Spinal cord (tissue), 10 donors: ENCODE measurements around the gene PPP1R18. TPM values are rescaled to one million over a fixed set of nuclear protein-coding genes. Genes with fewer than 3 reads are reported as not detected.
A peak's percentile ranks its signal among the peaks of the same experiment; 100 is the strongest.

ENCODE experiments used
- DNase-seq, 6 donors: peaks; one replicate each; pipeline versions ENCODE4 v3.0.0 to v3.0.0-alpha.2; 2013 to 2015; ENCODE audit warnings: low spot score in 6 of 6, low read depth in 4 of 6
- H3K27ac ChIP-seq: one replicate; pipeline ENCODE4 v1.5.1; 2013; ENCODE audit warnings: low read depth, low read length, control low read depth
- H3K27me3 ChIP-seq: one replicate; pipeline ENCODE4 v1.6.1; 2013; ENCODE audit warnings: low read length; ENCODE audit not compliant: control insufficient read depth, insufficient read depth
- H3K36me3 ChIP-seq: one replicate; pipeline ENCODE4 v1.6.1; 2013; ENCODE audit warnings: low read length; ENCODE audit not compliant: control insufficient read depth, insufficient read depth
- H3K4me1 ChIP-seq: one replicate; pipeline ENCODE4 v1.6.1; 2013; ENCODE audit warnings: low read length; ENCODE audit not compliant: control insufficient read depth, insufficient read depth
- H3K4me3 ChIP-seq: one replicate; pipeline ENCODE4 v1.5.1; 2013; ENCODE audit warnings: low read depth, low read length, control low read depth
- H3K9me3 ChIP-seq: one replicate; pipeline ENCODE4 v1.6.1; 2013; ENCODE audit warnings: low read length; ENCODE audit not compliant: control insufficient read depth, insufficient read depth
- WGBS: methylation state at CpG from one replicate; pipeline ENCODE4 v1.1.5; 2013; ENCODE audit warnings: missing lambda C conversion rate; ENCODE audit not compliant: insufficient coverage; 5-methylcytosine and 5-hydroxymethylcytosine counted together
- polyA plus RNA-seq, 2 donors: library from polyadenylated mRNA; unstranded; fragments of 120-200 nt; gene quantifications; one replicate each; pipeline ENCODE4 v1.2.1, GENCODE V29; 2013; ENCODE audit not compliant: insufficient read length in 2 of 2
- small RNA-seq: library from RNA; depleted of rRNA; stranded (forward); fragments of <200 nt; gene quantifications from one replicate; pipeline ENCODE3, GENCODE V24; 2014; ENCODE audit warnings: low replicate concordance
- total RNA-seq, 2 donors: library from RNA; depleted of rRNA in 1 of 2; stranded (reverse); fragments of 120-200 nt in 1 of 2; fragments of >200 nt in 1 of 2; gene quantifications; one replicate each; pipeline versions ENCODE4 v1.2.3 to v1.2.4, GENCODE V29; 2013 to 2014
- donor health status: healthy.

PPP1R18 gene
- total and polyA plus RNA-seq, 4 donors, result 14.5 to 49.3 (median 37.8) TPM

DNA sequence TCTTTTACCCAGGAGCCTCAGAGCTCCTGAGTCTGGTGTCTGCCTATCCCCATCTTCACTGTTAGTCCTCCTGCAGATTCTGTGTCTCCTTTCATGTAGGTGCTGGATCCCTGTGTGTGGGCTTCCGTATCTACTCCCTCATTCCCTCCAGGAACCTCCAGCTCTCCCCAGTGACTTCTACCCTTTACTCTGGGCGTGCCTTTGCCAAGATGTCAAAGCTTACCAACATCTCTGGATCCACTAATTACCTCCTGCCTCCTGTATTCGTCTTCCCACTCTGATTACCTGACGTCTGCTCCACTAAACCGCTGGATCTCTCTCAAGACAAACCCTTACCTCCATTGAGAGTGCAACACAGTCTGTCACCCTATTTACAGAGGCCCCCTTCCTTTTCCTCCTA lies 41.7 kb downstream of the PPP1R18 start:
- H3K27ac ChIP-seq, result no peak overlapping the region
- DNase-seq, result no peak
- WGBS, result 86% methylated on average over 5 of the region's 5 CpGs

DNA sequence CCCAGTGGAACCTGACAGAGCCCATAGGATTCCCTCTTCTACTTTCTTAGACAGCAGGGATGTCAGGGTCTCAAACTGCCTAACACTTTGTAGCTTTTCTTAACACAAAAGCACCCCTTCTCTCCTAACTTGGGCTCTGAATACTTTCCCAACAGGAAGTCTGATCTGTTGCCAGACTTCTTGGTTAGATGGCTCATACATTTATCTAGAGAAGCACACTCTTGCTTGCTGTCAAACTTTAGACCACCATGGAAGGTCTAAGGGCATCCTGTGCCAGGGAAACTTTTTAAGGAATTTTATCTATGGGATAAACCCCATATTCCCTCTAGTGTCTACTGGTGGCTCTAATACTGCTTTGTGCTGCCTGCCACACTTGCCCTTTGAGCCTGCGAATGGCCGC lies 42.8 kb downstream of the PPP1R18 start:
- DNase-seq, result no peak
- H3K36me3 ChIP-seq, result peaks cover 70% of the 10 kb centered on the region
- no peaks in the 10 kb centered on the region for H3K27me3 ChIP-seq
- H3K27ac ChIP-seq, result no peak overlapping the region
- whole genome bisulfite sequencing, result 100% methylated on average over 2 of the region's 2 CpGs
- H3K4me3 ChIP-seq, result no peak overlapping the region
- H3K9me3 ChIP-seq, result no peaks in the 10 kb centered on the region
- H3K4me1 ChIP-seq, result peaks cover 13% of the 10 kb centered on the region

More for the DNA sequence above, 41.7 kb downstream of the PPP1R18 start:
- Histone ChIP-seq H3K4me3 (no peak overlapping the region), H3K9me3 (no peaks in the 10 kb centered on the region), H3K27me3 (no peaks in the 10 kb centered on the region), H3K36me3 (peaks cover 63% of the 10 kb centered on the region), H3K4me1 (peaks cover 13% of the 10 kb centered on the region)

DNA sequence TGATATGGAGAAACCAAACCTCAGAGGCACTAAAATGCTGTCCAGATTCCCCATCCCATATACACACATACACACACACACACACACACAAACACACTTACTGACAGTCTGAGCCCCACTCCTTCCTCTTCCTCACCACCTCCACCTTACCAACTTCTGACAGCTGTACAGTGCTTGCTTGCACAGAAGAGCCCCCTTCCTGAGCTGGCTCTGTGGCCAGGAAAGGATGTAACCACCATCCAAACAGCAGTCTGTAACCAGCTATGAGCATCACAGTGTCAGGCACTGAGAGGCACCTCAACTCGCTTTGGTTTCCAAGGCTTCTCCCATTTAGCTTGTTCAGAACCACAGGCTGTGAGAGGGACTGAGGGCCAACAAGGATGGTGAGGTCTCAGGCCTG lies 45.4 kb downstream of the PPP1R18 start:
- no peaks in the 10 kb centered on the region for H3K27me3 ChIP-seq
- no peak for DNase-seq
- no peak overlapping the region for H3K4me3 ChIP-seq
- 100% methylated on average over 1 of the region's 1 CpG for WGBS
- peaks cover under 1% of the 10 kb centered on the region for H3K4me1 ChIP-seq
- H3K36me3 ChIP-seq, result peaks cover 86% of the 10 kb centered on the region
- no peak overlapping the region for H3K27ac ChIP-seq
- H3K9me3 ChIP-seq, result no peaks in the 10 kb centered on the region

DNA sequence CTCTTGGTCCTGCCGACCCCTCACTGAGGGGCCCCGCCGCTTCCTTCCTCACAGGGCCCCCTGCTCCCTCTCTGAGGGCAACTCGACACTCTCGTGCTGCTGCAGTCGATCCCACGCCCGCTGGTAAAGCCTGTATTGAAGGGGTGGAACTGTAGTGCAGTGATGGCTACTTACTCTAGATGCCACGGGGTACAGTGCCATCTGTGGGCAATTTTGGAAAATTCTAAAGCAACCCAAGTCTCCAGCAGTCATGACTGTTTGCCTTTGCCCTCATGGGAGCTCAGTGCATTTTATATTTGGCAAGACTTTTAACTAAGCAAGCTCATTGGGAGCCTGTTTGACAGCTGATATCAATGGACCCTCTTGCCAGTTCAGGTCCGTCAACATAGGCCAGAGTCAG lies 46.0 kb downstream of the PPP1R18 start:
- no peak for DNase-seq
- H3K36me3 ChIP-seq, result peaks cover 86% of the 10 kb centered on the region
- H3K27ac ChIP-seq, result no peak overlapping the region
- H3K4me3 ChIP-seq, result no peak overlapping the region
- H3K4me1 ChIP-seq, result no peaks in the 10 kb centered on the region
- no peaks in the 10 kb centered on the region for H3K27me3 ChIP-seq
- 92% methylated on average over 5 of the region's 10 CpGs for WGBS
- H3K9me3 ChIP-seq, result no peaks in the 10 kb centered on the region

DNA sequence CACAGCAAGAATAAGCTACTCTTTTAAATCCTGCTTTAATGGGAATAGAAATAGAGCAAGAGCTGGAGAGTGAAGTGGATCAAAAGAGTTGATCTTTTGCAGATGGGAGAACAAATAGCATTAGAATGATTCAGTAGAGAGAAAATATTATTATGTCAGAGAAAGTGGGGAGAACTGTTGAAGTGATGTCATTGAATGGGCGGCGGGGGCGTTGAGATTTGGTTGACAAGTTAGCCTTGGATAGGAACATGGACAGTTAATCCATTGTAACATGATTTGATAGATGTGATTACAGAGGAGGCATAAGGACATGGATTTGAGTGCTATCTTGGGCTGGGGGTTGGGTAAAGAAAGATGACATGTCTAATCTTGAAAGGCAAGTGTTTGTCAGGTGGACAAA lies 50.6 kb downstream of the PPP1R18 start:
- H3K9me3 ChIP-seq, result no peaks in the 10 kb centered on the region
- WGBS, result 100% methylated on average over 3 of the region's 3 CpGs
- DNase-seq, result no peak
- H3K4me1 ChIP-seq, result no peaks in the 10 kb centered on the region
- H3K27me3 ChIP-seq, result no peaks in the 10 kb centered on the region
- no peak overlapping the region for H3K27ac ChIP-seq
- H3K36me3 ChIP-seq, result peaks cover 81% of the 10 kb centered on the region
- H3K4me3 ChIP-seq, result no peak overlapping the region

DNA sequence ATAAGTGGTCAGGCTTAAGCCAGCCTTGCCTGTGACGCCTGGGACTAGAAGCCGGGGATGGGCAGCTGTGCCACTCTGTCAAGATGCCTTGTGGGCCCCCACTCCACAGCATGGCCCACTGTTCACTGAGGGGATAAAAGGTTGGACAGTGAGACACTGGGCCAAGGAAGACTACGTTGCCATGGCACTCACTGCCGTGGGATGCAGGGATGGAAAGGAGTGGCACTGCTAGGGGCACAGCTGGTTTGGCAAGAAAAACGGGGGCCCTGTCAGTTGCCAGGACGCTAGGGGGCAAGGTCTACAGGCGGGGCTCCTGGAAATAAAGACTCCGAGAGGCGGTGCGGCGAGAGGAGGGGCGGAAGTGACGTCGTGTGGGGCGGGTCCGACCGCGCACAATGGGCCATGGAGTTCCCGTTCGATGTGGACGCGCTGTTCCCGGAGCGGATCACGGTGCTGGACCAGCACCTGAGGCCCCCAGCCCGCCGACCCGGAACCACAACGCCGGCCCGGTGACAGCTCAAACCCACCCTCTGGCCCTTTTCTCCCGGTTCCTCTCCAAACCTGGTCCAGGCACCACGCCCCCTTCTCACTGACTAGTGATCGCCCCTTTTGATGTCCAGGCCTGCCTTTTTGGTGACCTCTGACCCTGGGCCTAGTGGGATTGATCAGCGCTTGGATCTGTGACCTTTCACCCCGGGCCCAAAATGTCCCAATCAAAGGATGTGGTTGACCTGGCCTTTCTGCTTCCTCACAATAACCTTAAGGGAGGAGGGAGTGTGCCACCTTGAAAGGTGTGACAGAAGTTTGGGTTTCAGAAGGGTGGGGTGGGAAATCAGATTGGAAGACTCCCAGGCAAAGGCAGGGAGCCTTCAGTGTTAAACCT lies 59.7 kb downstream of the PPP1R18 start, which contains the start of gene ATAT1:
TSS of gene ATAT1 (plus strand) at position 391 of the 883 bp plus-strand sequence.
- Histone ChIP-seq H3K27me3 (no peaks in the 10 kb centered on the region), H3K9me3 (no peaks in the 10 kb centered on the region), H3K4me3 (peak within 1 kb of the TSS; percentile 83), H3K4me1 (peaks cover 27% of the 10 kb centered on the region), H3K36me3 (peaks cover 76% of the 10 kb centered on the region), H3K27ac (peak within 1 kb of the TSS; percentile 97)
- WGBS, result 1% methylated on average over 36 of the region's 36 CpGs
- peak; percentile 67 to 97 (median 80) for DNase-seq

Small RNAs within 50 kb of the gene (small RNA-seq; reads per million reads assigned to genes)
- gene RF00019, result not detected

Other genes with a start within 250 kb of the PPP1R18 start
- 100 to 1,000 TPM; 104 to 173 TPM for gene HLA-E, start 197.1 kb downstream of the PPP1R18 start, total RNA-seq
- gene HLA-E, start 197.1 kb downstream of the PPP1R18 start, polyA plus RNA-seq, result 10 to 100 TPM; 78.9 to 81.2 TPM
- gene GNL1, start 130.2 kb downstream of the PPP1R18 start, total RNA-seq, result 10 to 100 TPM; 40.3 to 72.0 TPM
- 10 to 100 TPM; 82.7 to 97.1 TPM for gene GNL1, start 130.2 kb downstream of the PPP1R18 start, polyA plus RNA-seq
- 10 to 100 TPM in 1 of 2 donors, 1 to 10 TPM in 1; 8.3 to 20.5 TPM for gene PRR3, start 129.3 kb downstream of the PPP1R18 start, total RNA-seq
- 10 to 100 TPM; 39.1 to 46.0 TPM for gene PRR3, start 129.3 kb downstream of the PPP1R18 start, polyA plus RNA-seq
- 10 to 100 TPM; 26.4 to 41.0 TPM for gene ABCF1, start 115.2 kb downstream of the PPP1R18 start, total RNA-seq
- 10 to 100 TPM; 59.5 to 60.6 TPM for gene ABCF1, start 115.2 kb downstream of the PPP1R18 start, polyA plus RNA-seq
- gene PPP1R10, start 69.4 kb downstream of the PPP1R18 start, total RNA-seq, result 10 to 100 TPM; 26.0 to 56.9 TPM
- 10 to 100 TPM; 45.2 to 46.6 TPM for gene PPP1R10, start 69.4 kb downstream of the PPP1R18 start, polyA plus RNA-seq
- gene MRPS18B, start 68.8 kb downstream of the PPP1R18 start, total RNA-seq, result 10 to 100 TPM; 40.5 to 61.9 TPM
- 10 to 100 TPM; 45.4 to 46.1 TPM for gene MRPS18B, start 68.8 kb downstream of the PPP1R18 start, polyA plus RNA-seq
- 10 to 100 TPM; 18.7 to 27.2 TPM for gene ATAT1, start 59.8 kb downstream of the PPP1R18 start, total RNA-seq
- 100 to 1,000 TPM; 175 to 184 TPM for gene ATAT1, start 59.8 kb downstream of the PPP1R18 start, polyA plus RNA-seq
- 10 to 100 TPM in 1 of 2 donors, 1 to 10 TPM in 1; 8.5 to 11.8 TPM for gene C6orf136, start 39.5 kb downstream of the PPP1R18 start, total RNA-seq
- gene C6orf136, start 39.5 kb downstream of the PPP1R18 start, polyA plus RNA-seq, result 10 to 100 TPM; 35.5 to 51.1 TPM
- 10 to 100 TPM; 17.9 to 29.7 TPM for gene DHX16, start 13.6 kb downstream of the PPP1R18 start, total RNA-seq
- gene DHX16, start 13.6 kb downstream of the PPP1R18 start, polyA plus RNA-seq, result 10 to 100 TPM; 30.9 to 35.2 TPM
- 1 to 10 TPM; 1.9 to 7.3 TPM for gene NRM, start 4.3 kb upstream of the PPP1R18 start, total RNA-seq
- gene NRM, start 4.3 kb upstream of the PPP1R18 start, polyA plus RNA-seq, result 10 to 100 TPM; 19.8 to 23.6 TPM
- gene MDC1, start 30.6 kb upstream of the PPP1R18 start, total RNA-seq, result 10 to 100 TPM; 13.8 to 16.8 TPM
- gene MDC1, start 30.6 kb upstream of the PPP1R18 start, polyA plus RNA-seq, result 10 to 100 TPM; 35.1 to 40.3 TPM
- 100 to 1,000 TPM; 483 to 700 TPM for gene TUBB, start 33.7 kb upstream of the PPP1R18 start, total RNA-seq
- gene TUBB, start 33.7 kb upstream of the PPP1R18 start, polyA plus RNA-seq, result 1,000 to 10,000 TPM; 1,177 to 1,220 TPM
- 100 to 1,000 TPM in 1 of 2 donors, 10 to 100 TPM in 1; 69.4 to 106 TPM for gene FLOT1, start 56.0 kb upstream of the PPP1R18 start, total RNA-seq
- 100 to 1,000 TPM; 208 to 215 TPM for gene FLOT1, start 56.0 kb upstream of the PPP1R18 start, polyA plus RNA-seq
- gene IER3, start 57.9 kb upstream of the PPP1R18 start, total RNA-seq, result 10 to 100 TPM in 1 of 2 donors, 1 to 10 TPM in 1; 6.8 to 23.9 TPM
- 10 to 100 TPM in 1 of 2 donors, 1 to 10 TPM in 1; 9.0 to 11.1 TPM for gene IER3, start 57.9 kb upstream of the PPP1R18 start, polyA plus RNA-seq
- 100 to 1,000 TPM; 143 to 146 TPM for gene DDR1, start 197.9 kb upstream of the PPP1R18 start, total RNA-seq
- 100 to 1,000 TPM; 426 to 452 TPM for gene DDR1, start 197.9 kb upstream of the PPP1R18 start, polyA plus RNA-seq
- gene GTF2H4, start 221.6 kb upstream of the PPP1R18 start, total RNA-seq, result 10 to 100 TPM; 20.6 to 28.1 TPM
- 10 to 100 TPM; 42.0 to 48.4 TPM for gene GTF2H4, start 221.6 kb upstream of the PPP1R18 start, polyA plus RNA-seq
- gene VARS2, start 227.6 kb upstream of the PPP1R18 start, total RNA-seq, result 10 to 100 TPM; 20.3 to 48.5 TPM
- 100 to 1,000 TPM in 1 of 2 donors, 10 to 100 TPM in 1; 93.0 to 117 TPM for gene VARS2, start 227.6 kb upstream of the PPP1R18 start, polyA plus RNA-seq
- not detected for gene SFTA2, start 245.5 kb upstream of the PPP1R18 start, total RNA-seq
- under 1 TPM in 1 of 2 donors, not detected in 1; 0.53 TPM for gene SFTA2, start 245.5 kb upstream of the PPP1R18 start, polyA plus RNA-seq